HuH-7.5 (cell line): ENCODE data around the gene SRGAP2B.
"Not testable (repeated sequence)": the region's sequence is repeated elsewhere in the genome, so short reads cannot be mapped to it uniquely, and the experiment has no call there.

Source experiments
- DNase-seq: peaks from one replicate; pipeline ENCODE4 v3.0.0; 2011; ENCODE audit warnings: low spot score

SRGAP2B gene

DNA sequence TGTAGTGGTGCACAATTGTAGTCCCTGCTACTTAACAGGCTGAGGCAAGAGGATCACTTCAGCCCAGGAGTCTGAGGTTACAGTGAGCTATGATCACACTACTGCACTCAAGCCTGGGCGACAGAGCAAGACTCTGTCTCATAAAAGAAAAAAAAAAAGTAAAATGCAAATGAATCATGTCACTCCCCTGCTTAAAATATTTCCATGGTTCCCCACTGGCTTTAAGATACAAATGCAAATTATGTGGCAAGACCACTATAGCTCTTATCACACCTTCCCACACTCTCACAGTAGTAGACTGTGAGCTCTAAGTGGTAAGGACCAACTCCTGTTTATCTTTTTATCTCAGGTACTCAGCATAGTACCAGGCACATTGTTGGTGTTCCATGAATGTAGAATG, 53.6 kb downstream of the SRGAP2B start:
- DNase-seq, result not testable (repeated sequence)

DNA sequence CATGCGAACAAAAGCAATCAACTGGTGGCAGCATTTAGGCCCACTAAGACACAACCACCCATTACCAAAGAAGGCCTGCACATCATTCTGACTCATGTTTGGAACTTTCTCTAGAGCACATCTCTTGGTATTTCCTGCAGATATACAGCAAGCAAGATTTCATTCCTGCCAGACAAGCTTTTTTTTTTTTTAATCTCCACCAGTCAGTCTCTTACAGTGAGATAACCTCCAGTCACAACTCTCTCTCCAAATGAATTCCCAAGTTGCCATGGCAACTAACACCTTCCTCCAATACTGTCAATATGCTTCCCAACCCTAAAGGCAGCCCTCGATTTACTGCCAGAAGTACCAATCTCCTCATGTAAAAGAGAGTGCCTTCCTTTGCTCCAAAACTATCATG, 59.1 kb downstream of the SRGAP2B start:
- DNase-seq, result not testable (repeated sequence)

GRCh38 chr1:145033523-145033922, 61.6 kb downstream of the SRGAP2B start:
- not testable (repeated sequence) for DNase-seq

DNA sequence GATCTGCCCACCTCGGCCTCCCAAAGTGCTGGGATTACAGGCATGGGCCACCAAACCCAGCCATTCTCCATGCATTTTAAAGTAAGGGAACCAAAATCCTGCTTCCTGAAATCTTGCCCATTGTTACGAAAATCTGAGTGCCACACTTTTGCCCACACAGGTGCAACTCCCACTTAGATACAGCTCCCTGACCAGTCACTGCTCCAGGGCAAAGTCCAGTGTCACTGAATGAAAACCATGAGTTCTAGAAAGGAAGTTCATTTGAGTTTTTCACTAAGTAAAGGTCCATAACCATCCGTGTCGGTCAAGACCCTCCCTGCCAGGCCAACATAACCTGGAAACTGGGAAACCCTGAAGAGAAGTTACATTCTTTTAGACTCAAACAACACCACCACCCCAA, 67.9 kb downstream of the SRGAP2B start:
- DNase-seq, result not testable (repeated sequence)

- not testable (repeated sequence) for DNase-seq
Observed at GRCh38 chr1:145025286-145025685, 69.8 kb downstream of the SRGAP2B start.

- DNase-seq, result not testable (repeated sequence)
Observed at GRCh38 chr1:145022259-145022658, 72.9 kb downstream of the SRGAP2B start.

GRCh38 chr1:145021749-145022148, 73.4 kb downstream of the SRGAP2B start:
- not testable (repeated sequence) for DNase-seq

DNA sequence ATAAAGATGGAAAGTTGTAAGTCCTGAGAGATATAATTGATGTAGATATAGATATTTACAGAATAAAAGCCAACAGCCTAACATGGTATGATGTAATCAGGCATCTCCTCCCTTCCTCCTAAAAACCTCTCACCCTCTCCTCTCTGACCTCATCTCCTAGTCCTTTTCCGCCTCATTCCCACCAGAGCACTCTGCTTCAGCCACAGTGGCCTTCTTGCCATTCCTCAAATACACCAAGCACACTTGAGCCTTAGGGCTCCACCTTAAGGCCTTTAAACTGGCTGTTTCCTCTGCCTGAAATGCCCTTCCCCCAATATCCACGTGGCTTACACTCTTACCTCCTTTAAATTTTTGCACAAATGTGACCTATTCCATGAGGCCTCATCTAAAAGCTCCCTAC, 75.4 kb downstream of the SRGAP2B start:
- DNase-seq, result not testable (repeated sequence)

DNA sequence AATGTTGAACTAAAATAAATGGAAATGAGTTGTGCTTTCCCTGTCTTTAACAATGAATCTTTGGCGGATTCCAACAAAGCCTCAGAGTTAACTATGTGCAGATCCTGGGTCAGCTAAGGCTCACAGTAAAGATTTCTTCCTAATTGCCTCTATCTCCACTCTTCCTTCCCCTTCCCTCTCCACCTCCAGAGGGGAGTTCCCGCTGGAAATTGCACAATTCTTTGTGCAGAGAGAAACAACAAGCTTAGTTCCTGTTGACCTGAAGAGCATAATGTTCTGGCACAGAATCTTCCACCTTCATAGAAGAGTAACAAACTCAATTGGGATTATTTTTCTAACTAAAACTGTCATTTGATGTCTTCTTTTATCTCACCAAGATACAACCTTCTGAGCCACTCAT, 77.4 kb downstream of the SRGAP2B start:
- DNase-seq, result not testable (repeated sequence)

DNA sequence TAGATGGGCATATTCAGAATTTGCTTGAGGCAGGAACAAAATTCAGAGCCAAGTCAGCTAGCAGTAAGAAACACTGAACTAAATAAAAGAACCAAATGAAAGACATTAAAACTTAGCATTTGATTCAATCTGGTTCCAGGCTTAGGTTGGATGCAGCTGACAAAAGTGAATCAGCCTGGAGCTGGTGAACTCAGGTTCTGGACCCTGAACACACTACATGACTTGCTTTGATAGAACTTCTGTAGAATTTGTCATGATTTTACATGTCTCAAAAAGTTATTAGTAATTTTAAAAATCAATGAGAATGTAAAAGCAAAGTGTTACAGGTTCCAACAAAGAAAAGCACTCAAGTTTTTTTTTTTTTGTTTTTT, 78.7 kb downstream of the SRGAP2B start:
- DNase-seq, result not testable (repeated sequence)

GRCh38 chr1:145015744-145016491, 79.2 kb downstream of the SRGAP2B start:
- not testable (repeated sequence) for DNase-seq

DNA sequence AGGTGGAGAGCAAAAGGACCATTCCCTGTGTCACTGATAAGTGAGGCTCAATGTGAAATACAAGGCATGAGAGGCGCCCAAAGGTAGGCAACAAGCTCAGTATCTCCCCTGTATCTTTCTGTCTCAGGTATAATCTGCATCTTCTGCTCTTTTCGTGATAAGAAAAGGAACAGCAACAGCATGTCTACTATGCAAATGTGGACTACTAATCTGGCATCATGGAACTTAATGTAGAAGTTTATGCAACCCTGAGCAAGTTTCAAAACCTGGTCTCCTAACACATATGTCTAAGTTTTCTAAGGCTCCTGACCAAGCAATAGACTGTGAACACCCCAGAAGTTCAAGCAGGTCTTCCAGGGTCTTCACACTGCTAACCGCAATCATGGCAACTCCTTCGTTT, 81.8 kb downstream of the SRGAP2B start:
- DNase-seq, result not testable (repeated sequence)

DNA sequence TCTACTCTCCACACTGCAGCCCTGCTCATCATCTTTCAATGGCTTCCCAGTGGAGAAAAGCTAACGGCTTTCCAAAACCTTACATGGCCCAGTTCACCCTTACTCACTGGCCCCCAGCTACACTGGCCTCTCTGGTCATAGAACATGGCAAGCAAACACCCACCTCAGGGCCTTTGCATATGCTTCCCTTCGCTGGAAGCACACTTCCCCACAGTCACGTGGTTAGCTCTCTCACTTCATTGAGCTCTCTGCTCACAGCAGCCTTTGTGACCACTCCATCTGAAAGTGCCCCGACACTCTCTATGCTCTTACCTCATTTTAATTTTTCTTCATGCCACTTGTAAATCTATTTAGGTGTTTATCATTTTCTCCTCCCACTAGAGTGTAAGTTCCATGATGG, 83.3 kb downstream of the SRGAP2B start:
- not testable (repeated sequence) for DNase-seq

DNA sequence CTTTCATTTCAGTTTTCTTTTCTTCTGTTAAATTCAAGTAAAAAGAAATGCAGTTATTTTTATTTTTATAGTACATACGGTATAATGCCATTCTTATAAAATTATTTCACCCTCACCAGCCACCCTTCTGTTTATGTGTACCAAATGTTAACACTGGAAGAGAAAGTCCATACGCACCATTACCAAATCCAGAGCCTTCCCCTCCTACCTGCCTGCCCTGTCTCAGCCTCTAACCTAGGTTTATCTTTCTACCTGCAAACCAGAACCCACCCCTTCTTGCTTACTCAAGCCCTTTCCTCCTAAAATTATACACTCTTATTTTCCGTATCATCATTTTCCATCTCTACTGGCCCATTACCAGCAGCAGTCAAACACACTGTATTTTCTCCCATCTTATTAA, 84.5 kb downstream of the SRGAP2B start:
- not testable (repeated sequence) for DNase-seq

DNA sequence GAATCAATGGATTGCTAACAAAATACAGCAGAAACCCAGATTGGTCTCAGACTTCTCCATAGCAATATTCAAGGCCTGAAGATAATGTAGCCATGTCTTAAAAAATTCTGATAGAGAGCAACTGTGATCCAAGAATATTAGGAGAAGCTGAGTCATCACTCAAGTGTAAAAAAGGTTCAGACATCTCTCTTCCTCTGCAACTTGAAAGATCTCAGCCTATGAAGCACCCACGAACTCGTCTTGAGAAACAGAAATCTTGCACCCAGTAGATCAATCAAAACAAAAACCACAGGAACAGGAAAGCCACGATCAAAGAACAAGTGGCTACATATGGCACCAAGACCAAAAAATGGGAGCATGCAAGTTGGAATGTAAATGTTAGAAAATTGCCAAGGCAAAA, 85.2 kb downstream of the SRGAP2B start:
- not testable (repeated sequence) for DNase-seq

- DNase-seq, result not testable (repeated sequence)
Observed at GRCh38 chr1:145008388-145008787, 86.7 kb downstream of the SRGAP2B start.

DNA sequence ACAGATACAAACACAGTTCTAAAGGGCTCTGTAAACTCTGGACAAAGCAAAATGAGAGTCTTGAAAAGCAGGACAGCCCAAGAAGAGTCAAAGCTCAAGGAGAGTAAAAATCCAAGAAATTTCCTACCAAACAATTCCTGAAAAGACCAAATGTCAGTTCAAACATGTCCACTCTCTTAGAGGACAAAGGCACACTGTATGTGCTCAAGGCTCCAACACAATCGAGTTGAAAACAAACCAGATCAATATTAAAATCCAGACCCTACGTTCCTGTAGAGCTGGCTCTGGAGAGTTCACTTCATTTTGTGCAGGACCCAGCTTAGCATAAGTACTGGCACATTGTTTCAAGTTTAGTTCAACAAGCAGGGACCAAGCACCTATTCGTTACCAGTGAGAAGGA, 90.0 kb downstream of the SRGAP2B start:
- not testable (repeated sequence) for DNase-seq

DNA sequence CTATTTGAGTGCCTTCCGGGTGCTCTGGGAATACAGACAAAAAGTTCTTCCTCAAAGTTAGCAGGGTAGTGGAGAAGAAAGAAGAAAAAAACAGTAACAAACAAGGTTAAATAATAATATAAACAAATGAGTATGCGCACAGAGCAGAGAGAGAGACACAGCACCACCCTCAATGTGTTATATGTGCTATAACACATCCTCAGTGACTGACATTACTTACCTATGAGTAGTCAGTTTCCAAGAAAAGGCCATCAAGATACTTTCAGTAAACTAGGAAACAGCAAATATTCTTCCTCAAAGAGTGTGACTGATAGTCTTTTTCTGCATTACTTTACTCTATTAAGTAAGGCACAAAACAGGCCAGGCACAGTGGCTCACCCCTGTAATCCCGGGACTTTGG, 93.7 kb downstream of the SRGAP2B start:
- not testable (repeated sequence) for DNase-seq

GRCh38 chr1:145000743-145001326, 94.3 kb downstream of the SRGAP2B start:
- DNase-seq, result not testable (repeated sequence)

DNA sequence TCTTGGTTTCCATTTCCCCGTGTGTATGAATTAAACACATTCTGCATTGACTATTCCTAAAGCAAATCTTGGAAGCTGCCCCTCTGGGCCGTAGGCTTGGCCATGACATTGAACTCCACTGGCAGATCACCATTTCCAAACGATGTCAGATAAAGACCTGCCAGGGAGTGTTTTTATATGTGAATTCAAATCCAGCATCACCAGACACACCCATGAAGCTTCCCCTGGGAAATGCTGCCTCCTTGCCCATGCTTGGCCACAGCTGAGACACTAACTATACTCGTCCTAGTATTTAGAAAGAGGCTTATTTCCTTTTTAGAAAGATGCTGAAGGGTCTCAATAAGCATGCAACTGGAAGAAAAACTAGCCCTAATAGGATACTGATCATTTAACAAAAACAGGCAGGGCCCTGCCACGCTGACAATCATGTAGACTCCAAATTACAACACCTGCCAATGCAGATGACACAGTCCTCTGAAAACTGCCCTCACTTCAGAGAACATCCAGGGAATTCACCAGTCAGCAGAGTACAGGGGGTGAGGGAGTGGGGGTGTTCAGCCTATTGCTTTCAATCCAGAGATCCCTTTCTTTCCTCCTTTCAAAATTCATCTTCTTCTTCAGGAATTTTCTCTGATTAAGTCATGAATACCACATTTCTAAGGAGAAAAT, 94.9 kb downstream of the SRGAP2B start:
- DNase-seq, result not testable (repeated sequence)

- not testable (repeated sequence) for DNase-seq
Observed at GRCh38 chr1:144998981-144999273, 96.2 kb downstream of the SRGAP2B start.

DNA sequence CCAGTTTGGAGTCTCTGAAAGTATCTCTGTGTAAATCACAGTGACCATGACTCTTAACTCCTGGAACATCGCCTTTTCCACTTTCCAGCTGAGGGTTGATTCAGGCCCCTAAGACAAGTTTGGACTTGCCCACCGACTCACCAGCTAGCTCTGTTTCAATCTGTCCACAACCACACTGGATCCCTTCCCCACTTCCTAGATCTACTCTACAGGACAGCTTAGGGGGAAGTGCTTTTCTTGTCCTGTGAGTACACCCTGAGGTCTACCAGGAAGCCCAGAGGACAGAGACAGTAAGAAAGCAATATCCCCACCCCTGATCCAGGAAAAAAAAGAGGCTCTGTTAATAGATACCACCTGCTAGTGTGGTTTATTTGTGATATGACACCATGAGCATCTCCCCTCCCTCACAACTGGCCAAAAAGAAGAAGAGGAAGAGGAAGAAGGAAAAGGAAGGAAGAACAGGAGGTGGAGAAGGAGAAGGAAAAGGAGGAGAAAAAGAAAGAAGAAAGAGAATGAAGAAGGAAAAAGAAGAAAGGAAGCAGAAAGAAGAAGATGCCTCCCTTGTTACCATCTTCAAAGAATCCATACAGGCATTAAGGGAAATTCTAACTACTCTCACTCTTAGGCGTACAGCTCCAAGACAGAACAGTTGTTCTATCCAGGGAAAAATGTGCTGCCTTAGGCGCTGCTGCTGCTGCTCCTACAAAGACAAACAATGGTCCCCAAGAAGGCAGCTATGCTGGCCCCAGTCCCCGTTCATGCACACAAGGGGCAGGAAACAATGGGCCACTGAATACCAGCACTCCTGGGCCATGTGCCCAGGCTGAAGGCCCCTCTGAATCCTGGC, 96.8 kb downstream of the SRGAP2B start:
- DNase-seq, result not testable (repeated sequence)
